Measurements from ENCODE around the gene OTOS. TPM values are rescaled to one million over a fixed set of nuclear protein-coding genes. Genes with fewer than 3 reads are reported as not detected.

Gene OTOS
- total RNA-seq, 2 experiments from 2014 or later, result not detected

DNA sequence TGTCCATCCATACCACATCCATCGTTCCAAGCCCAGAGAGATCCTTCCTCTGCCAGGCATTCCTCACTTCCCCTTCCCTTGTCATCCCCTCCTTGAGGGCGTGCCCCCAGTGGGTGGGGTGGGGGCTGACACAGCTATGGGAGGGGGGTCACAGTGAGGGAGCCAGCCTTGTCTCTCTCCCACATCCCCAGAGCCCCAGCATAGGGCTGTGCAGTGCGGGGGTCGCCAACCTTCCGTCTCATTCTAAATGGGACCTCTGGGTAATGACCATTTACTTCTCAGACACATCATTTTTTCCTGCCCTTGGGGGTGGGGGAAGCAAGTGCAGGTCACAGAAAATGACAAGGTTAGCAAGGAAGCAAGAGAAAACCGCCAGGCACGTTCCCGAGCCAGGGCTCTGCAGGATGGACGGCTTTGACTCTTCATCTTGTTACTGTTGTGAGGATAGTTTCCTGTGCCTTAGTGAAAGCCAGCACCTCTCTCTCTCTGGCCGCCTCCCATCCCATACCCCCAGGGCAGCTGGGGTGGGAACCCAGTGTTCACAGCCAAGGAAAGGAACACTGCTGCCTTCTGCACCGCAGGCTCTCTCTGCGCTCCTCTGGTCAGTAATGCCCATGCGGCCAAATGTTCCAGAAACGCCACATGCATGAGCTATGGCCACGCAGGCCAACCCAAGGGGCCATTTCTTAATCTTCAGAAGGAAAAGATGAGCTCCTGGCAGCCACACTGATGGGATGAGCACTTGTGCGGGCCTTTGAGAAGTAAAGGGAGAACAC, 22.7 kb upstream of the OTOS start:
- no peaks in the 10 kb centered on the region for H3K9me3 ChIP-seq (ENCODE audit: low read length)
- no peak overlapping the region for H3K4me3 ChIP-seq (ENCODE audit: low read depth, low read length, poor library complexity, severe bottlenecking)
- ChIA-PET POLR2A (no interaction called here), CTCF (ENCODE audit: unreplicated experiment) (interaction anchor here (0.6 kb wide), 1 partner anchor 25 kb away, joined by 3 read pairs; no protein-coding TSS in a partner anchor)
- no peak overlapping the region for H2AFZ ChIP-seq (ENCODE audit: low read length)
- H3K27ac ChIP-seq (ENCODE audit: low read depth, low read length, poor library complexity, severe bottlenecking), result no peak overlapping the region
- DNase-seq (ENCODE audit: low spot score), result no peak
- H3K4me2 ChIP-seq (ENCODE audit: low read length), result no peak overlapping the region
- H3K9me2 ChIP-seq (ENCODE audit: insufficient read depth, low read length), result no peaks in the 10 kb centered on the region
- TF ChIP-seq EZH2phosphoT487 (IDR thresholded peaks at IDR 0.05; ENCODE audit: borderline replicate concordance, low read depth, low read length), result no peak
- TF ChIP-seq, protein P1, sequence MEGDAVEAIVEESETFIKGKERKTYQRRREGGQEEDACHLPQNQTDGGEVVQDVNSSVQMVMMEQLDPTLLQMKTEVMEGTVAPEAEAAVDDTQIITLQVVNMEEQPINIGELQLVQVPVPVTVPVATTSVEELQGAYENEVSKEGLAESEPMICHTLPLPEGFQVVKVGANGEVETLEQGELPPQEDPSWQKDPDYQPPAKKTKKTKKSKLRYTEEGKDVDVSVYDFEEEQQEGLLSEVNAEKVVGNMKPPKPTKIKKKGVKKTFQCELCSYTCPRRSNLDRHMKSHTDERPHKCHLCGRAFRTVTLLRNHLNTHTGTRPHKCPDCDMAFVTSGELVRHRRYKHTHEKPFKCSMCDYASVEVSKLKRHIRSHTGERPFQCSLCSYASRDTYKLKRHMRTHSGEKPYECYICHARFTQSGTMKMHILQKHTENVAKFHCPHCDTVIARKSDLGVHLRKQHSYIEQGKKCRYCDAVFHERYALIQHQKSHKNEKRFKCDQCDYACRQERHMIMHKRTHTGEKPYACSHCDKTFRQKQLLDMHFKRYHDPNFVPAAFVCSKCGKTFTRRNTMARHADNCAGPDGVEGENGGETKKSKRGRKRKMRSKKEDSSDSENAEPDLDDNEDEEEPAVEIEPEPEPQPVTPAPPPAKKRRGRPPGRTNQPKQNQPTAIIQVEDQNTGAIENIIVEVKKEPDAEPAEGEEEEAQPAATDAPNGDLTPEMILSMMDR (conservative IDR thresholded peaks at IDR 0.05; ENCODE audit: low read length), result no peak
- H3K36me3 ChIP-seq (ENCODE audit: insufficient read depth, low read length), result no peaks in the 10 kb centered on the region
- no TSS peak for BruUV-seq (replicated peaks)
- intact Hi-C loops (cut with micrococcal nuclease; ENCODE audit: unreplicated experiment), result no loop called here
- H3K79me2 ChIP-seq (ENCODE audit: insufficient read depth, low read depth, low read length), result no peaks in the 10 kb centered on the region
- no peaks in the 10 kb centered on the region for H3K4me1 ChIP-seq (ENCODE audit: insufficient read depth, low read length, poor library complexity, severe bottlenecking)
- no peaks in the 10 kb centered on the region for H4K20me1 ChIP-seq (ENCODE audit: insufficient read depth, low read length)

DNA sequence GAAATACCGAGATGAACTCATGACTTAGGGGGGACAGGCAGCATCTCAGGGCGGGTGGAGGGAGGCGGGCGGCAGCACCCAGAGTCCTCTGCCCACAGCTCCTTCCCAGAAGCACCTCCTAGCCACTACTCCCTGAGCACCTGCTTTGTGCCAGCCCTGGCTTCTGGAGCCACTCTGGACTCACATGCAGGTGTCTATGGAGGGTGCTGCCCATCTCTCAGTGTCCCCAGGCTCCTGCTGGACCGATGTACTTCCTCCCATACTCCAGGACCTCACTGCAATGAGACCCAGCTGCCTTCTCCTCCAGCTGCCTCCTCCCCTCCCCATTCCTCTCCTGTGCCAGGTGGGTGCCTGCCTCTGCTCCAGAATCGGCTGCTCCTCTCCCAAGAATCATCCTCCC, 22.1 kb upstream of the OTOS start:
- Histone ChIP-seq H3K36me3 (ENCODE audit: insufficient read depth, low read length) (no peaks in the 10 kb centered on the region), H3K9me3 (ENCODE audit: low read length) (no peaks in the 10 kb centered on the region), H3K9me2 (ENCODE audit: insufficient read depth, low read length) (no peaks in the 10 kb centered on the region), H3K4me1 (ENCODE audit: insufficient read depth, low read length, poor library complexity, severe bottlenecking) (no peaks in the 10 kb centered on the region), H2AFZ (ENCODE audit: low read length) (no peak overlapping the region), H3K4me2 (ENCODE audit: low read length) (no peak overlapping the region), H3K4me3 (ENCODE audit: low read depth, low read length, poor library complexity, severe bottlenecking) (no peak overlapping the region), H3K79me2 (ENCODE audit: insufficient read depth, low read depth, low read length) (no peaks in the 10 kb centered on the region), H4K20me1 (ENCODE audit: insufficient read depth, low read length) (no peaks in the 10 kb centered on the region), H3K27ac (ENCODE audit: low read depth, low read length, poor library complexity, severe bottlenecking) (no peak overlapping the region)
- BruUV-seq (replicated peaks), result no TSS peak
- intact Hi-C loops (cut with micrococcal nuclease; ENCODE audit: unreplicated experiment), result no loop called here
- ChIA-PET CTCF (ENCODE audit: unreplicated experiment) (interaction anchor here (0.6 kb wide), 1 partner anchor 24 kb away, joined by 3 read pairs; no protein-coding TSS in a partner anchor), POLR2A (no interaction called here)
- TF ChIP-seq, protein P1 (conservative IDR thresholded peaks at IDR 0.05; ENCODE audit: low read length), result no peak
- TF ChIP-seq EZH2phosphoT487 (IDR thresholded peaks at IDR 0.05; ENCODE audit: borderline replicate concordance, low read depth, low read length), result no peak
- DNase-seq (ENCODE audit: low spot score), result no peak

DNA sequence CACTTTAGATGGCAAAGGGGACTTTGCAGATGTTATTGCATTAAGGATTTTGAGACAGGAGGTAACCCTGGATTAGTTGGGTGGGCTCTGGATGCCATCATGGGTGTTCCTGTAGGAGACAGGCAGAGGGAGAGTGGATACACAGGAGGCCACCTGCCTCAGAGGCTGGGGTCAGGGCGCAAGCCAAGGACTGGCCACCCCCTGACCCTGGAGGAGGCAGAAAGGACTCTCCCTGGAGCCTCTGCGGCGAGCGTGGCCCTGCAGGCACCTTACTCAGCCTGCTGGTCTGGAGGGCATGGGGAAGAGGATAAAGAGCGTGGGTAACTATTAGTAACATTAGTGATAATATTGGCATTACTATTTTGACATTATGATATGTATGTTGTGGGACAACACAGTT, 21.6 kb upstream of the OTOS start:
- no peak for DNase-seq (ENCODE audit: low spot score)
- H3K36me3 ChIP-seq (ENCODE audit: insufficient read depth, low read length), result no peaks in the 10 kb centered on the region
- no peaks in the 10 kb centered on the region for H3K79me2 ChIP-seq (ENCODE audit: insufficient read depth, low read depth, low read length)
- H2AFZ ChIP-seq (ENCODE audit: low read length), result no peak overlapping the region
- TF ChIP-seq, protein P1 (conservative IDR thresholded peaks at IDR 0.05; ENCODE audit: low read length), result no peak
- TF ChIP-seq EZH2phosphoT487 (IDR thresholded peaks at IDR 0.05; ENCODE audit: borderline replicate concordance, low read depth, low read length), result no peak
- H3K9me3 ChIP-seq (ENCODE audit: low read length), result no peaks in the 10 kb centered on the region
- intact Hi-C loops (cut with micrococcal nuclease; ENCODE audit: unreplicated experiment), result no loop called here
- no peaks in the 10 kb centered on the region for H3K9me2 ChIP-seq (ENCODE audit: insufficient read depth, low read length)
- no peaks in the 10 kb centered on the region for H4K20me1 ChIP-seq (ENCODE audit: insufficient read depth, low read length)
- BruUV-seq (replicated peaks), result no TSS peak
- CTCF ChIA-PET (ENCODE audit: unreplicated experiment), result no interaction called here
- no peak overlapping the region for H3K27ac ChIP-seq (ENCODE audit: low read depth, low read length, poor library complexity, severe bottlenecking)
- H3K4me2 ChIP-seq (ENCODE audit: low read length), result no peak overlapping the region
- POLR2A ChIA-PET, result no interaction called here
- H3K4me1 ChIP-seq (ENCODE audit: insufficient read depth, low read length, poor library complexity, severe bottlenecking), result no peaks in the 10 kb centered on the region
- no peak overlapping the region for H3K4me3 ChIP-seq (ENCODE audit: low read depth, low read length, poor library complexity, severe bottlenecking)
